ENCODE data around the gene GJA3. TPM values are rescaled to one million over a fixed set of nuclear protein-coding genes. Genes with fewer than 3 reads are reported as not detected.

The GJA3 gene
- total RNA-seq, 1 donor from 2014 or later, result 0.13 TPM

GRCh38 chr13:20151016-20151415 is 9.8 kb downstream of the GJA3 start:
- DNase-seq (ENCODE audit: low spot score), result no peak

- no peak for DNase-seq (ENCODE audit: low spot score)
Measured at GRCh38 chr13:20150561-20150960, 10.3 kb downstream of the GJA3 start.

GRCh38 chr13:20149762-20150161 is 11.1 kb downstream of the GJA3 start:
- no peak for DNase-seq (ENCODE audit: low spot score)

GRCh38 chr13:20148501-20149183 is 12.2 kb downstream of the GJA3 start:
- no peak for DNase-seq (ENCODE audit: low spot score)

GRCh38 chr13:20146381-20146780 is 14.5 kb downstream of the GJA3 start:
- DNase-seq (ENCODE audit: low spot score), result no peak

GRCh38 chr13:20145521-20145920 is 15.3 kb downstream of the GJA3 start:
- no peak for DNase-seq (ENCODE audit: low spot score)

GRCh38 chr13:20144141-20144850 is 16.6 kb downstream of the GJA3 start:
- no peak for DNase-seq (ENCODE audit: low spot score)

- no peak for DNase-seq (ENCODE audit: low spot score)
Measured at GRCh38 chr13:20142927-20143480, 17.8 kb downstream of the GJA3 start.

- DNase-seq (ENCODE audit: low spot score), result no peak
Measured at GRCh38 chr13:20142023-20142926, 18.6 kb downstream of the GJA3 start.

- DNase-seq (ENCODE audit: low spot score), result no peak
Measured at GRCh38 chr13:20141238-20142022, 19.4 kb downstream of the GJA3 start.

GRCh38 chr13:20140487-20140886 is 20.4 kb downstream of the GJA3 start:
- DNase-seq (ENCODE audit: low spot score), result no peak

GRCh38 chr13:20137875-20138274 is 23.0 kb downstream of the GJA3 start:
- no peak for DNase-seq (ENCODE audit: low spot score)

- DNase-seq (ENCODE audit: low spot score), result no peak
Measured at GRCh38 chr13:20136781-20137703, 23.8 kb downstream of the GJA3 start.

- peak; percentile 18 for DNase-seq (ENCODE audit: low spot score)
Measured at GRCh38 chr13:20134732-20135131, 26.1 kb downstream of the GJA3 start.

- no peak for DNase-seq (ENCODE audit: low spot score)
Measured at GRCh38 chr13:20132052-20132634, 28.7 kb downstream of the GJA3 start.

GRCh38 chr13:20131057-20131832 is 29.6 kb downstream of the GJA3 start:
- no peak for DNase-seq (ENCODE audit: low spot score)

GRCh38 chr13:20130652-20131051 is 30.2 kb downstream of the GJA3 start:
- DNase-seq (ENCODE audit: low spot score), result no peak

GRCh38 chr13:20130012-20130411 is 30.8 kb downstream of the GJA3 start:
- no peak for DNase-seq (ENCODE audit: low spot score)

- no peak for DNase-seq (ENCODE audit: low spot score)
Measured at GRCh38 chr13:20129076-20129475, 31.8 kb downstream of the GJA3 start.
